ENCODE data around the gene TGFB1I1.
"Not testable (repeated sequence)": the region's sequence is repeated elsewhere in the genome, so short reads cannot be mapped to it uniquely, and the experiment has no call there.

Gene TGFB1I1

GRCh38 chr16:31489616-31490584 is 17.9 kb downstream of the TGFB1I1 start:
- no peak for DNase-seq

GRCh38 chr16:31491778-31492418 is 19.9 kb downstream of the TGFB1I1 start:
- no peak for DNase-seq

GRCh38 chr16:31493506-31494125 is 21.7 kb downstream of the TGFB1I1 start:
- DNase-seq = no peak

GRCh38 chr16:31496670-31497069 is 24.7 kb downstream of the TGFB1I1 start:
- no peak for DNase-seq

GRCh38 chr16:31498493-31498892 is 26.5 kb downstream of the TGFB1I1 start:
- DNase-seq = no peak

- no peak for DNase-seq
Measured at GRCh38 chr16:31499928-31500327, 28.0 kb downstream of the TGFB1I1 start.

- DNase-seq = no peak
Measured at GRCh38 chr16:31501226-31501965, 29.4 kb downstream of the TGFB1I1 start.

- DNase-seq = no peak
Measured at GRCh38 chr16:31501966-31502348, 30.0 kb downstream of the TGFB1I1 start.

GRCh38 chr16:31502981-31503380 is 31.0 kb downstream of the TGFB1I1 start:
- no peak for DNase-seq

GRCh38 chr16:31503555-31503954 is 31.6 kb downstream of the TGFB1I1 start:
- DNase-seq = not testable (repeated sequence)

GRCh38 chr16:31504159-31504558 is 32.2 kb downstream of the TGFB1I1 start:
- no peak for DNase-seq

- DNase-seq = no peak
Measured at GRCh38 chr16:31505483-31505882, 33.5 kb downstream of the TGFB1I1 start.

- no peak for DNase-seq
Measured at GRCh38 chr16:31507617-31507928, 35.6 kb downstream of the TGFB1I1 start.

GRCh38 chr16:31507929-31508705 is 36.2 kb downstream of the TGFB1I1 start, which contains the start of gene RUSF1:
Gene RUSF1 (minus strand): TSS chr16:31508391. CDS start chr16:31508373, 18 bp downstream.
- peak; percentile 75 to 82 for DNase-seq

GRCh38 chr16:31508706-31509195 is 36.8 kb downstream of the TGFB1I1 start:
- DNase-seq = no peak

GRCh38 chr16:31513126-31513525 is 41.2 kb downstream of the TGFB1I1 start:
- DNase-seq = no peak

- no peak for DNase-seq
Measured at GRCh38 chr16:31513884-31514283, 41.9 kb downstream of the TGFB1I1 start.

GRCh38 chr16:31517800-31518402 is 45.9 kb downstream of the TGFB1I1 start:
- DNase-seq = no peak

- no peak for DNase-seq
Measured at GRCh38 chr16:31519759-31520431, 47.9 kb downstream of the TGFB1I1 start.

GRCh38 chr16:31521368-31521767 is 49.4 kb downstream of the TGFB1I1 start:
- no peak for DNase-seq

- no peak for DNase-seq
Measured at GRCh38 chr16:31522071-31522470, 50.1 kb downstream of the TGFB1I1 start.

Measured in stimulated activated CD4-positive, alpha-beta T cell treated with anti-CD3 and anti-CD28 coated beads, Interleukin-2, amount 100 ng/mL, for 48 hours (primary cell).